GM23338 (cell line): Measurements from ENCODE around the gene TRMT2A. TPM values are rescaled to one million over a fixed set of nuclear protein-coding genes. Genes with fewer than 3 reads are reported as not detected.

ENCODE experiments used
- ATAC-seq: fragments of 200-7000 bp; cut with Tn5 transposase; 3 replicates; pipeline ENCODE4 v1.9.1; 2020
- DNase-seq: peaks from one replicate; pipeline ENCODE4 v3.0.0-alpha.2; 2015; ENCODE audit warnings: low spot score
- H2AFZ ChIP-seq: fragments of 200-600 bp; sonication (generic); 2 replicates; pipeline ENCODE4 v1.8.0; 2016; ENCODE audit warnings: antibody characterized with exemption, mild to moderate bottlenecking, moderate library complexity
- H3F3A ChIP-seq: fragments of 200-600 bp; sonication (generic); replicated peaks from 2 replicates; pipeline ENCODE4 v1.8.0; 2017; ENCODE audit warnings: antibody characterized with exemption, mixed run types, low read depth
- H3K27ac ChIP-seq: fragments of 200-600 bp; sonication (generic); 2 replicates; pipeline ENCODE4 v1.6.1; 2016; ENCODE audit warnings: low read depth
- H3K27me3 ChIP-seq: fragments of 200-600 bp; sonication (generic); 2 replicates; pipeline ENCODE4 v1.8.0; 2016; ENCODE audit warnings: mild to moderate bottlenecking, mixed run types, moderate library complexity; ENCODE audit not compliant: insufficient read depth
- H3K36me3 ChIP-seq: fragments of 200-600 bp; sonication (generic); 2 replicates; pipeline ENCODE4 v1.8.0; 2016; ENCODE audit warnings: mild to moderate bottlenecking; ENCODE audit not compliant: insufficient read depth
- H3K4me1 ChIP-seq: fragments of 200-600 bp; sonication (generic); 2 replicates; pipeline ENCODE4 v1.8.0; 2016; ENCODE audit warnings: mild to moderate bottlenecking, moderate library complexity; ENCODE audit not compliant: insufficient read depth
- H3K4me2 ChIP-seq: fragments of 200-600 bp; sonication (generic); 2 replicates; pipeline ENCODE4 v1.7.1; 2017; ENCODE audit warnings: mixed run types
- H3K4me3 ChIP-seq: fragments of 200-600 bp; sonication (generic); 2 replicates; pipeline ENCODE4 v1.6.1; 2016; ENCODE audit warnings: mixed run types
- H3K79me2 ChIP-seq: fragments of 200-600 bp; sonication (generic); replicated peaks from 2 replicates; pipeline ENCODE4 v1.8.0; 2017; ENCODE audit warnings: mild to moderate bottlenecking; ENCODE audit not compliant: insufficient read depth
- H3K9me2 ChIP-seq: fragments of 200-600 bp; sonication (generic); 2 replicates; pipeline ENCODE4 v1.8.0; 2017; ENCODE audit not compliant: insufficient read depth
- H4K20me1 ChIP-seq: fragments of 200-600 bp; sonication (generic); replicated peaks from 2 replicates; pipeline ENCODE4 v1.8.0; 2017; ENCODE audit warnings: mild to moderate bottlenecking; ENCODE audit not compliant: insufficient read depth
- H3K27ac Mint-ChIP-seq: 2 replicates; pipeline ENCODE4 v1.8.0; 2020; ENCODE audit warnings: inconsistent platforms, mild to moderate bottlenecking, moderate library complexity, mixed read lengths
- H3K27me3 Mint-ChIP-seq: 3 replicates; pipeline ENCODE4 v1.8.0; 2022; ENCODE audit warnings: low read depth, mild to moderate bottlenecking, moderate library complexity, mixed read lengths, inconsistent platforms; ENCODE audit not compliant: insufficient read depth, poor library complexity
- H3K36me3 Mint-ChIP-seq: 3 replicates; pipeline ENCODE4 v1.8.0; 2021; ENCODE audit warnings: low read depth, mild to moderate bottlenecking, inconsistent platforms, moderate library complexity, mixed read lengths
- H3K4me1 Mint-ChIP-seq: 3 replicates; pipeline ENCODE4 v1.8.0; 2020; ENCODE audit warnings: mild to moderate bottlenecking, inconsistent platforms, mixed read lengths
- H3K4me3 Mint-ChIP-seq: 3 replicates; pipeline ENCODE4 v1.8.0; 2021; ENCODE audit warnings: moderate library complexity, mild to moderate bottlenecking, inconsistent platforms, mixed read lengths
- H3K9me3 Mint-ChIP-seq: 3 replicates; pipeline ENCODE4 v1.8.0; 2020; ENCODE audit warnings: moderate library complexity, mild to moderate bottlenecking, inconsistent platforms, mixed read lengths
- EZH2 ChIP-seq: fragments of 200-600 bp; sonication (generic); IDR thresholded peaks from one replicate; pipeline ENCODE4 v1.8.0; 2017; ENCODE audit warnings: antibody characterized with exemption, mild to moderate bottlenecking, low read depth; ENCODE audit not compliant: unreplicated experiment
- EZH2phosphoT487 ChIP-seq: fragments of 200-600 bp; sonication (generic); IDR thresholded peaks from one replicate; pipeline ENCODE4 v1.8.1; 2018; ENCODE audit warnings: antibody characterized with exemption; ENCODE audit not compliant: unreplicated experiment
- JUNB ChIP-seq: IDR thresholded peaks from one replicate; pipeline ENCODE4 v1.6.1; 2016; ENCODE audit warnings: antibody characterized with exemption; ENCODE audit not compliant: unreplicated experiment
- STAT1 ChIP-seq: IDR thresholded peaks from one replicate; pipeline ENCODE4 v1.6.1; 2016; ENCODE audit warnings: antibody characterized with exemption; ENCODE audit not compliant: unreplicated experiment
- ZNF114 ChIP-seq: fragments of 250-450 bp; sonication (Bioruptor Pico); IDR thresholded peaks from 2 replicates; pipeline ENCODE4 v1.5.0; 2020; ENCODE audit warnings: mild to moderate bottlenecking, moderate library complexity
- polyA plus RNA-seq: library from polyadenylated mRNA; unstranded; fragments of >200 nt; fragmentation: Nextera tagmentation; extraction: Ambion mirVana; gene quantifications from 2 replicates; pipeline ENCODE4 v1.2.1, GENCODE V29; 2016
- total RNA-seq: library from RNA; depleted of rRNA; stranded (reverse); fragments of >200 nt; shearing (Covaris generic); gene quantifications from 2 replicates; pipeline ENCODE4 v1.2.3, GENCODE V29; 2014
- TF ChIP-seq, protein P1 (sequence below), 2 experiments: fragments of 200-600 bp in 1 of 2; sonication (generic) in 1 of 2; conservative IDR thresholded peaks; 2 replicates each; pipeline versions ENCODE4 v1.5.1 to v1.6.1; 2016 to 2017; ENCODE audit warnings: antibody characterized with exemption in 2 of 2, low read depth in 2 of 2, mild to moderate bottlenecking in 2 of 2, moderate library complexity in 1 of 2
- TF ChIP-seq, protein P2 (sequence below): fragments of 250-450 bp; sonication (Bioruptor Pico); IDR thresholded peaks from 2 replicates; pipeline ENCODE4 v1.5.0; 2020; ENCODE audit warnings: mild to moderate bottlenecking, moderate library complexity

Gene TRMT2A
- total and polyA plus RNA-seq, 2 experiments from 2014 or later: 41.3 to 61.3 TPM

DNA sequence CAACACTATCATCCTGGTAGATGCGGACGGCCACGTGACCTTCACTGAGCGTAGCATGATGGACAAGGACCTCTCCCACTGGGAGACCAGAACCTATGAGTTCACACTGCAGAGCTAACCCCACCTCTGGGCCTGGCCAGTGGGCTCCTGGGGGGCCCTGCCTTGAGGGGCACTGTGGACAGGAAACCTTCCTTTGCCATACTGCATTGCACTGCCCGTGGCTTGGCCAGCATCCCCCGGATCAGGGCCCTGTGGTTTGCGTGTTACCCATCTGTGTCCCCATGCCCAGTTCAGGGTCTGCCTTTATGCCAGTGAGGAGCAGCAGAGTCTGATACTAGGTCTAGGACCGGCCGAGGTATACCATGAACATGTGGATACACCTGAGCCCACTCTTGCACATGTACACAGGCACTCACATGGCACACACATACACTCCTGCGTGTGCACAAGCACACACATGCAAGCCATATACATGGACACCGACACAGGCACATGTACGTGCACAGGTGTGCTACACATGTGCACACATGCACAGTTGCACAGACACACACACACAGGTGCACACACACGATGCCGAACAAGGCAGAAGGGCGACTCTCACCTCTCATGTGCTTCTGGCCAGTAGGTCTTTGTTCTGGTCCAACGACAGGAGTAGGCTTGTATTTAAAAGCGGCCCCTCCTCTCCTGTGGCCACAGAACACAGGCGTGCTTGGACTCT is 52.3 kb downstream of the TRMT2A start:
- no peaks in the 10 kb centered on the region for H3K9me2 ChIP-seq

More for the DNA sequence above, 52.3 kb downstream of the TRMT2A start:
- H3K9me3 Mint-ChIP-seq: no peaks in the 10 kb centered on the region
- Histone ChIP-seq H3K36me3 (no peaks in the 10 kb centered on the region), H3K79me2 (no peaks in the 10 kb centered on the region), H3F3A (no peaks in the 10 kb centered on the region), H3K4me3 (no peak overlapping the region), H3K27me3 (no peaks in the 10 kb centered on the region), H3K27ac (no peak overlapping the region), H3K4me1 (no peaks in the 10 kb centered on the region), H4K20me1 (no peaks in the 10 kb centered on the region), H2AFZ (no peak overlapping the region), H3K4me2 (no peak overlapping the region)
- no peak overlapping the region for H3K27ac Mint-ChIP-seq
- no peak for ATAC-seq
- TF ChIP-seq, protein P1, sequence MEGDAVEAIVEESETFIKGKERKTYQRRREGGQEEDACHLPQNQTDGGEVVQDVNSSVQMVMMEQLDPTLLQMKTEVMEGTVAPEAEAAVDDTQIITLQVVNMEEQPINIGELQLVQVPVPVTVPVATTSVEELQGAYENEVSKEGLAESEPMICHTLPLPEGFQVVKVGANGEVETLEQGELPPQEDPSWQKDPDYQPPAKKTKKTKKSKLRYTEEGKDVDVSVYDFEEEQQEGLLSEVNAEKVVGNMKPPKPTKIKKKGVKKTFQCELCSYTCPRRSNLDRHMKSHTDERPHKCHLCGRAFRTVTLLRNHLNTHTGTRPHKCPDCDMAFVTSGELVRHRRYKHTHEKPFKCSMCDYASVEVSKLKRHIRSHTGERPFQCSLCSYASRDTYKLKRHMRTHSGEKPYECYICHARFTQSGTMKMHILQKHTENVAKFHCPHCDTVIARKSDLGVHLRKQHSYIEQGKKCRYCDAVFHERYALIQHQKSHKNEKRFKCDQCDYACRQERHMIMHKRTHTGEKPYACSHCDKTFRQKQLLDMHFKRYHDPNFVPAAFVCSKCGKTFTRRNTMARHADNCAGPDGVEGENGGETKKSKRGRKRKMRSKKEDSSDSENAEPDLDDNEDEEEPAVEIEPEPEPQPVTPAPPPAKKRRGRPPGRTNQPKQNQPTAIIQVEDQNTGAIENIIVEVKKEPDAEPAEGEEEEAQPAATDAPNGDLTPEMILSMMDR (conservative IDR thresholded peaks at IDR 0.05; ENCODE audit: low read depth in 2 of 2): no peak
- TF ChIP-seq EZH2 (no peak), STAT1 (no peak), EZH2phosphoT487 (no peak), ZNF114 (CRISPR knock-in tag) (no peak), JUNB (no peak)
- TF ChIP-seq, protein P2, sequence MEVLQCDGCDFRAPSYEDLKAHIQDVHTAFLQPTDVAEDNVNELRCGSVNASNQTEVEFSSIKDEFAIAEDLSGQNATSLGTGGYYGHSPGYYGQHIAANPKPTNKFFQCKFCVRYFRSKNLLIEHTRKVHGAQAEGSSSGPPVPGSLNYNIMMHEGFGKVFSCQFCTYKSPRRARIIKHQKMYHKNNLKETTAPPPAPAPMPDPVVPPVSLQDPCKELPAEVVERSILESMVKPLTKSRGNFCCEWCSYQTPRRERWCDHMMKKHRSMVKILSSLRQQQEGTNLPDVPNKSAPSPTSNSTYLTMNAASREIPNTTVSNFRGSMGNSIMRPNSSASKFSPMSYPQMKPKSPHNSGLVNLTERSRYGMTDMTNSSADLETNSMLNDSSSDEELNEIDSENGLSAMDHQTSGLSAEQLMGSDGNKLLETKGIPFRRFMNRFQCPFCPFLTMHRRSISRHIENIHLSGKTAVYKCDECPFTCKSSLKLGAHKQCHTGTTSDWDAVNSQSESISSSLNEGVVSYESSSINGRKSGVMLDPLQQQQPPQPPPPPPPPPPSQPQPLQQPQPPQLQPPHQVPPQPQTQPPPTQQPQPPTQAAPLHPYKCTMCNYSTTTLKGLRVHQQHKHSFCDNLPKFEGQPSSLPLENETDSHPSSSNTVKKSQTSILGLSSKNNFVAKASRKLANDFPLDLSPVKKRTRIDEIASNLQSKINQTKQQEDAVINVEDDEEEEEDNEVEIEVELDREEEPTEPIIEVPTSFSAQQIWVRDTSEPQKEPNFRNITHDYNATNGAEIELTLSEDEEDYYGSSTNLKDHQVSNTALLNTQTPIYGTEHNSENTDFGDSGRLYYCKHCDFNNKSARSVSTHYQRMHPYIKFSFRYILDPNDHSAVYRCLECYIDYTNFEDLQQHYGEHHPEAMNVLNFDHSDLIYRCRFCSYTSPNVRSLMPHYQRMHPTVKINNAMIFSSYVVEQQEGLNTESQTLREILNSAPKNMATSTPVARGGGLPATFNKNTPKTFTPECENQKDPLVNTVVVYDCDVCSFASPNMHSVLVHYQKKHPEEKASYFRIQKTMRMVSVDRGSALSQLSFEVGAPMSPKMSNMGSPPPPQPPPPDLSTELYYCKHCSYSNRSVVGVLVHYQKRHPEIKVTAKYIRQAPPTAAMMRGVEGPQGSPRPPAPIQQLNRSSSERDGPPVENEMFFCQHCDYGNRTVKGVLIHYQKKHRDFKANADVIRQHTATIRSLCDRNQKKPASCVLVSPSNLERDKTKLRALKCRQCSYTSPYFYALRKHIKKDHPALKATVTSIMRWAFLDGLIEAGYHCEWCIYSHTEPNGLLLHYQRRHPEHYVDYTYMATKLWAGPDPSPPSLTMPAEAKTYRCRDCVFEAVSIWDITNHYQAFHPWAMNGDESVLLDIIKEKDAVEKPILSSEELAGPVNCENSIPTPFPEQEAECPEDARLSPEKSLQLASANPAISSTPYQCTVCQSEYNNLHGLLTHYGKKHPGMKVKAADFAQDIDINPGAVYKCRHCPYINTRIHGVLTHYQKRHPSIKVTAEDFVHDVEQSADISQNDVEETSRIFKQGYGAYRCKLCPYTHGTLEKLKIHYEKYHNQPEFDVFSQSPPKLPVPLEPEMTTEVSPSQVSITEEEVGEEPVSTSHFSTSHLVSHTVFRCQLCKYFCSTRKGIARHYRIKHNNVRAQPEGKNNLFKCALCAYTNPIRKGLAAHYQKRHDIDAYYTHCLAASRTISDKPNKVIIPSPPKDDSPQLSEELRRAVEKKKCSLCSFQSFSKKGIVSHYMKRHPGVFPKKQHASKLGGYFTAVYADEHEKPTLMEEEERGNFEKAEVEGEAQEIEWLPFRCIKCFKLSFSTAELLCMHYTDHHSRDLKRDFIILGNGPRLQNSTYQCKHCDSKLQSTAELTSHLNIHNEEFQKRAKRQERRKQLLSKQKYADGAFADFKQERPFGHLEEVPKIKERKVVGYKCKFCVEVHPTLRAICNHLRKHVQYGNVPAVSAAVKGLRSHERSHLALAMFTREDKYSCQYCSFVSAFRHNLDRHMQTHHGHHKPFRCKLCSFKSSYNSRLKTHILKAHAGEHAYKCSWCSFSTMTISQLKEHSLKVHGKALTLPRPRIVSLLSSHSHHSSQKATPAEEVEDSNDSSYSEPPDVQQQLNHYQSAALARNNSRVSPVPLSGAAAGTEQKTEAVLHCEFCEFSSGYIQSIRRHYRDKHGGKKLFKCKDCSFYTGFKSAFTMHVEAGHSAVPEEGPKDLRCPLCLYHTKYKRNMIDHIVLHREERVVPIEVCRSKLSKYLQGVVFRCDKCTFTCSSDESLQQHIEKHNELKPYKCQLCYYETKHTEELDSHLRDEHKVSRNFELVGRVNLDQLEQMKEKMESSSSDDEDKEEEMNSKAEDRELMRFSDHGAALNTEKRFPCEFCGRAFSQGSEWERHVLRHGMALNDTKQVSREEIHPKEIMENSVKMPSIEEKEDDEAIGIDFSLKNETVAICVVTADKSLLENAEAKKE: no peak
- DNase-seq: no peak
- H3K4me3 Mint-ChIP-seq: no peak overlapping the region
- peaks cover 5% of the 10 kb centered on the region for H3K27me3 Mint-ChIP-seq
- no peaks in the 10 kb centered on the region; the same call in 2 of the 3 replicates for H3K36me3 Mint-ChIP-seq
- H3K4me1 Mint-ChIP-seq: no peaks in the 10 kb centered on the region
